Kasumi-1 (cell line): ENCODE results near the gene IFNL2.
"Not testable (repeated sequence)": the region's sequence is repeated elsewhere in the genome, so short reads cannot be mapped to it uniquely, and the experiment has no call there.

Experiments
- DNase-seq, 2 experiments: peaks; one replicate each; lab custom pipeline; 2025; lab: John Stamatoyannopoulos, UW

IFNL2 gene

DNA sequence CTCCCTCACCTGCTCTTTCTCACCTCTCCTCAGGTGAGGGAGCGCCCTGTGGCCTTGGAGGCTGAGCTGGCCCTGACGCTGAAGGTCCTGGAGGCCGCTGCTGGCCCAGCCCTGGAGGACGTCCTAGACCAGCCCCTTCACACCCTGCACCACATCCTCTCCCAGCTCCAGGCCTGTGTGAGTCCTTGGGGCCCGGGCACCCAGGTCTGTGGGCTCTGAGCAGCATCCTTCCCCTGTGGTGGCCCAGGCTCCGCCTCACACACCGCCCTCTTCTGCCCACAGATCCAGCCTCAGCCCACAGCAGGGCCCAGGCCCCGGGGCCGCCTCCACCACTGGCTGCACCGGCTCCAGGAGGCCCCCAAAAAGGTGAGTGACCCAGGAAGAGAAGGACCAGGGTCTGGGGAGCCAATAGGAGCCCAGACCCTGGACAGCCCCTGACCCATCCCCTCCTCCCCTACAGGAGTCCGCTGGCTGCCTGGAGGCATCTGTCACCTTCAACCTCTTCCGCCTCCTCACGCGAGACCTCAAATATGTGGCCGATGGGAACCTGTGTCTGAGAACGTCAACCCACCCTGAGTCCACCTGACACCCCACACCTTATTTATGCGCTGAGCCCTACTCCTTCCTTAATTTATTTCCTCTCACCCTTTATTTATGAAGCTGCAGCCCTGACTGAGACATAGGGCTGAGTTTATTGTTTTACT is 29.9 kb downstream of the IFNL2 start:
- no peak for DNase-seq

DNA sequence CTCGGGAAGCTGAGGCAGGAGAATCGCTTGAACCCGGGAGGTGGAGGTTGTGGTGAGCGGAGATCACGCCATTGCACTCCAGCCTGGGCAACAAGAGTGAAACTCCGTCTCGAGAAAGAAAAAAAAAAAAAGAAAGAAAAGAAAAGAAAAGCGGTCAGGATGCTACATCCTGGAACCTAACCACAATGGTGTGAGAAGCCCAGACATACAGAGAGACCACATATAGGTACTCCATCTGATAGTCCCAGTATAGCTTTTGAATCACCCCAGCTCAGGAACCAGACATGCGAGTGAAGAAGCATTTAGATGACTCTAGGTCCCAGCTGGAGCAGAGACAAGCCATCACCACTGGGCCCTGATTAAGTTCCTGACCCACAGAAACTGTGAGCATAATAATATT is 31.2 kb downstream of the IFNL2 start:
- no peak for DNase-seq

DNA sequence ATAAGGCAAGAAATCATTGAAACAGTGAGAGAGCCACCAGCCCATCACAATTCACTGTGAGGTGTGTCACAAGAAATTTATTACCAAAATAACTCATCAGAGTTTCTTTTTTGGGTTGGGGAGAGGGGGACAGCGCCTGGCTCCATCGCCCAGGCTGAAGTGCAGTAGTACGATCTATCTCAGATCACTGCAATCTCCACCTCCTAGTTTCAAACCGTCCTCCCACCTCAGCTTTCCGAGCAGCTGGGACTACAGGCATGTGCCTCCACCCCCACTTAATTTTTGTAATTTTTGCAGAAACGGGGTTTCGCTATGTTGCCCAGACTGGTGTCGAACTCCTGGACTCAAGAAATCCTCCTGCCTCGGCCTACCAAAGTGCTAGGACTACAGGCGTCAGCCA is 31.6 kb downstream of the IFNL2 start:
- no peak for DNase-seq

DNA sequence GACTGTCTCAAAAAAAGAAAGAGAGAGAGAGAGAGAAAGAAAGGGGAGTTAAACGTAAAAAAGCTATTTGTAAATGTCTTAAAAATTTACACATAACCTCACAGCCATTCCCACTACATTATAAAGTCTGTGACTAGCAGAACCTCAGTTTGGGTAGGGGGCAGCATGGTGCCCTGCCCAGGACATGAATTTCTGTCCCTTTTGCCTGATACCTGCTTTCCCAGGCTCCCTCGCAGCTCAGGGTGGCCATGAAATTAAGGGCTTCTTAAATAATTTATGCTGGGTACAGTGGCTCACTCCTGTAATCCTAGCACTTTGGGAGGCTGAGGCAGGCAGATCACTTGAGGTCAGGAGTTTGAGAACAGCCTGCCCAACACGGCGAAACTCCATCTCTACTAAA is 32.8 kb downstream of the IFNL2 start:
- DNase-seq = no peak

DNA sequence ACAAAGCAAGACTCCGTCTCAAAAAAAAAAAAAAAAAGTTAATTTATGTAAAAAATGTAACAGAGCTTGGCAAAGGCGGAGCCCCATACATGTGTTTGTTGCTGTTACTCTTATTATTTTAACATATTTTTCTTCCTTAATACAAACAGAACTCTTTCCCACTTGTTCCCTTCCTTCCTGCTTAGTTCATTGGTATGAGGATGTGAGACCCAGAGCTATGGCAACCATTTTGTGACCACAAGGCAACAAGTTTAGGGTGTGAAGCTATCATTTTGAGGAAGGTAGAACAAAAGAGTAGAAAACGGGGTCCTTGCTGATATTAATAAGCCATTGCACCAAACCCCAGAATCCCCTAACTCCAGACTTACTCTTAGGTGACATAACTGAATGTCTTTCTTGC is 33.4 kb downstream of the IFNL2 start:
- DNase-seq = no peak

DNA sequence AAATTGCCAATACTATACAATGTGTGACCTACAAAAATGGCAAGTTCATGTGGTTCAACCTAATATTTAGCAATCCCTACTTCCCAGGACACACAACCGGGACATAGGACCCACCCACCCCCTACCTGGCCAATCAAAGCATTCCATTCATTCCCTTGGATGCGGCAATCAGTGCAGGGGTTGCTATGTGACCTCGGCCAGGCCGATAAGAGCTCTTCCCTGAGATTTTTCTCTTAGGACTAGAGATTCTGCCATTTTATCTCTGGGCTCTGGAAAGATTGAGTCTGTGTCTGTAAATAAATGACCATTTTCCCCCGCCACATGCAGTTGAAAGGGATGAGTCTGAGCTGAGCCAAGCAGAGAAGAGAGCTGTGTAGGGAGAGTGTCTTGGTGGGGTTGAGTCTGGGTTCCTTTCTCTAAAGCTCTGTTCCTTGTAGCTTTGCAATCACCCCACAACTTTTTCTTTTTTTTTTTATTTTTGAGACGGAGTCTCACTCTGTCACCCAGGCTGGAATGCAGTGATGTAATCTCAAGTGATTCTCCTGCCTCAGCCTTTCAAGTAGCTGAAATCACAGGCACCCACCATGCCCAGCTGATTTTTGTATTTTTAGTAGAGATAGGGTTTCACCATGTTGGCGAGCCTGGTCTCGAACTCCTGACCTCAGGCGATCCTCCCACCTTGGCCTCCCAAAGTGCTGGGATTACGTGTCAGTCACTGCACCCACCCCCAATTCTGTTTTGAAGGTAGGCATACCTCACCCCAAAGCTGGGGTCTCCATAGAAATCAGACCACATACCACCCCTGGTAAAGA is 35.4 kb downstream of the IFNL2 start:
- no peak for DNase-seq

DNA sequence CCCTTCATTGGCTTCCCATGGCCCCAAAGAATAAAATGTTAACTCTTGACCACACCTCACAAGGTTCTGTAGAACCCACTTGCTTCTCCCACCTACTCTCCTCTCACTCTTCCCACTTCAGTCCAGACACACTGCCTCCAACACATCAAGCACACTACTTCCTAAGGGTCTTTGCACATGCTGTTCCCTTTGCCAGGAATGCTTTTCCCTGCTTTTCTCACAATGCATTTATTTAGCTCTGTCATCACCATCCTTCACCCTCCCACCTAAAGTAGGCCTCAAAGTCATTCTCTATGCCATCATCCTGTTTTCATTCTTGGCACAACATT is 36.0 kb downstream of the IFNL2 start:
- DNase-seq = no peak

DNA sequence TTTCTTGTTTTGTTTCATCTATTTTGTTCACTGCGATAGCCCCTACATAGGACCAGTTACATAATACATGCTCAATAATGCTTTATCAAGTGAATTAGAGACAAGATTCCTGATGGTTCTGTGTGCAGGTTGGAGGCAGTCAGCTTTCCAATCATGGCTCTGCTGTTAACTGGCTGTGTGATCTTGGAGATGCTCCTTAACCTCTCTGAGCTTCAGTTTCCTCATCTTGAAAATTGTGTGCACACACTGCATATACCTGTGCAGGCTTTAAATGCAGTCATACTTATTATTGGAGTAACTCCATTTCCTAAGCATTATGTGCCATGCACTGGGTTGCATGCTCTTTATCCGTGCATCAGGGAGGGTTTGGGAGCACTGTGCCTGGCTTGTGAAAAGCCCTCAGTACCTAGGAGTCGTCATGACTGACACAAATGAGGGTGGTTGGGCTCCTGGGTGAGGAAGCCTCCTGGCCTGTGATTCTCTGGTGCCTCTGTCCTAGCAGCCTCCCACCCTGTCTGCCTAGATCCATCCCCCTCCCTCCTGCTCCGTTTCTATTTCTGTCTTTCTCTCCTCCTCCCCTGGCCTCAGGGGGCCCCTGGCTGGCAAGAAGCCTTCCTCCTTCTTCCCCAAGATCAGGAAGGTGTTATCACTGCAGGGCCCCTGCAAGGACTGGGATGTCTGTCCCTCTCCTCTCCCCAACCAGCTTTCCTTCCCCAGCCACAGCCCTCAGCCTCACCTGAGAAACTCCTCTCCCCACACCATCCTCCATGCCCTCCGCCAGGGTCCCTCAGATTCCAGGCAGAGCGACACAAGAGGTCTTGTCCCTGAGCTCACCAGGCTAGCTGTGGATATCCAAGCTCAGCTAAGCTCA is 36.7 kb downstream of the IFNL2 start:
- DNase-seq = peak in 1 of 2 experiments; percentile 17

DNA sequence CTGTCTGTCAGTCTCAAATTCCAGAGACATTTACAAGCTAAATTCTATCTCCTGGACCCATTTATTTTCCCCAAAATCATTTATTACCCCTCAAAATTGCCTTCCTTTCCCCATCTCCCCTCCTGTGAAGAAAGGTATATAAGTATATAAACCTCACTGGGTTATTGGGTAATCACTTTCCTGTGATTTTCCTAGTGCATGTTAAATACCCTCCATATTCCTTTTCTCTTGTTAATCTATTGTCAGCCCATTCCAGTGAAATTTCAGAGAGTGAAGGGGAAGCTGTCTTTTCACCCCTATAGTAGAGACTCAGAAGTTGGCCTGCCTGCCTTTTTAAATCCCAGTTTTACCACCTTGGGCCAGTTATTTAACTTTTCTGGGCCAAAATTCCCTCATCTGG is 37.9 kb downstream of the IFNL2 start:
- DNase-seq = no peak

DNA sequence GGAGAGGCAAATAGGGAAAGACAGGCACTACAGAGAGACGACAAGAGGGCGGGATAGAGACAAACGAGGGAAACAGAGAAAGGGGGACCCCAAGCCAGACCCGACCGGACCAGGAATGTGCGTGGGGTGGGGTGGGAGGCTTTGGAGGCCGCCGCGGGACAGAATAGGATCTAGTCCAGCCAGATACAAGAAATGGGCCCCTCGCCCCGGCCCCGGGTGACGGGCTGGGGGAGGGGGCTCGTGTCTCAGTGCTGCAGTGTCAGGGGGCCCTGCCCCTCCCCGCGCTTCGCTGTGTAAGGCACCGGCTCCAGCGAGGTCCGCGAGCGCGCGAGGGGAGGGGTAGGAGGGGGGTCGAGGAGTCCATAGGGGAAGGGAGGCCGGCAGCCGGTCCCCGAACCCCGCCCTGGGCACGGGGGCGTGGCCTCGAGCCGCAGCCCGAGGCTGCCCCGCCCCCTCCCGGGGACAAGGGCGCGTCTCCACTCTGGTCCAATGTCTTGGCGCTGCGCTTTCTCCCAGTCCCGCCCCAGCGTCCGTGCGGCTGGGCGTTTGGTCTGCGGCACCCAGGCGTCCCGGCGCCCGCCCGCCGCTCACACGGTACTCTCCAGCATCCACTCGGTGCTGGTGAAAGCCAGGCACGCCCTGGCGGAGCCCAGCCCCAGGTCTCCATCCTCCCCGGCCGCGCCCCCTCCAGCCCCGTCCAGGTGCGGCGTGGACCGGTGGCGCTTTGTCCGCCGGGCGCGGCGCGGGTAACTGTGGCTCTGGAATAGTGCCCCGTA is 39.0 kb downstream of the IFNL2 start:
- DNase-seq = no peak

DNA sequence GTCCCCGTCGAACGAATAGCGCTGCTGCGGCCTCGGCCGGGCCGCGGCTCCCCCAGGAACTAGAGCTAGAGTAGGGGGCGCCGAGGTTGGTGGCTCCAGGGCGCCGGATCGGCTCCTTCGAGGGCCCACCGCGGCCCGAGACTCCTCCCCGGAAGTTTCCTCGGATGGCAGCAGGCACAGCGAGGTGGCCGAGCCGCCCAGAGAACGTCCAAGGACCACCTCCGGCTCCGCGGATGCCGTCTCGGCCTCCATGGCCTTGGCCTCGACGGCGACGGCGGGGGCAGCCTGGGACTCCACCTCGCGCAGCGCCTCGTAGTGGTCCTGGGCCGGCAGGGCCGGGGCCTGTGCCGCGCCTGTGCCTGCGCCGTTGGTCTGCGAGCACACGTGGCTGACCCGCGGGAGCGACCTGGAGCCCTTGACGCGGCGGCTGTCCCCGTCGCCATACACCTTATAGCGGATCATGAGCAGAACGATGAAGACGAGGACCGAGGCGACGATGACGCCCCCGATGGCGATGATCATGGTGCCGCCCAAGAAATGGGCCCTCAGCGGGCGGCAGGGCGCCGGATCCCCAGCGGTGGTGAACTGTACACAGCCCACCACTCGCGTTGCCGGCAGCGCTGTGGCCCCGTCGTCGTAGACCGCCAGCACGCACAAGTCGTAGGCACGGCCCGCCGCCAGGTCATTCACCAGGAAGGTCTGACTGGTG is 39.8 kb downstream of the IFNL2 start:
- DNase-seq = no peak

DNA sequence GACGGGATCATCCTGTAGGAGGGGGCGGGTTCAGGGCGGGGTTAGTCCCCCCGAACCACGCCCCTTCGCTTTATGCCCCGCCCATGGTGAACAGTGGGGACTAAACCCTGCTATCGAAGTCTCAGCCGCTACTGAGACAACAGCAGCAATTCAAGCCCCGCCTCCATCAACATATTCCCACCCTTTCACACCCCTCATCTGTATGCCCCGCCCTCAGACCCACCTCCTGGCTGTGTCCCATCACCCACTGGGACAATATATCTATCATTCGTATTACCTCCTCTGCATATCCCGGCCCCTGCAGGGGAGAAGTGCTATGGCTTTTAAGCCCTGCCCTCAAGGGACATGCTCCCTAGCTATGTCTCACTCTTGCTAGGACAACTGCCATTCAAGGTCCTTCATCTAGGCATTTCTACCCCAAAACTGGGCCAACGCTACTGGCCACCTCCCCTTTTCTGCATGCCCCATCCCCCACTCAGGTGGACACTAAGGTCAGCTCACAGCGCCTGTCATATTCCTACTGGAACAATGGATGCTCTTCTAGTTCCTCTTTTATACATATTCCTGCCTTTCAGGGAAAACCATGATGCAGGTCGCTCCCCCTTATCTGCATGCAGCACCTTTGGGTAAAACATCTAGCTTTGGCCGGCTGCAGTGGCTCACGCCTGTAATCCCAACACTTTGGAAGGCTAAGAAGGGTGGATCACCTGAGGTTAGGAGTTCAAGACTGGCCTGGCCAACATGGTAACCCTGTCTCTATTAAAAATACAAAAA is 40.5 kb downstream of the IFNL2 start:
- no peak for DNase-seq

DNA sequence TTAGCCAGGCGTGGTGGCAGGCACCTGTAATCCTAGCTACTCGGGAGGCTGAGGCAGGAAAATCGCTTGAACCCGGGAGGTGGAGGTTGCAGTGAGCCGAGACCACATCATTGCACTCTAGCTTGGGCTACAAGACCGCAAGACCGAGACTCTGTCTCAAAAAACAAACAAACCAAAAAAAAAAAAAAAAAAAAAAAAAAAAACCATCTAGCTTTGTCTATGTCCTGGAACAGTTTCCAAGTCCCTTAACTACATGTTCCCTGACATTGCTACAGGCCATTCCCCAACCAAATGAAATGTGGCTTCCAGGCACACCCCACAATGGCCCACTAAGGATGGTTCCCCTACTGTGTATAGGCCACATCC is 41.1 kb downstream of the IFNL2 start:
- not testable (repeated sequence) for DNase-seq

DNA sequence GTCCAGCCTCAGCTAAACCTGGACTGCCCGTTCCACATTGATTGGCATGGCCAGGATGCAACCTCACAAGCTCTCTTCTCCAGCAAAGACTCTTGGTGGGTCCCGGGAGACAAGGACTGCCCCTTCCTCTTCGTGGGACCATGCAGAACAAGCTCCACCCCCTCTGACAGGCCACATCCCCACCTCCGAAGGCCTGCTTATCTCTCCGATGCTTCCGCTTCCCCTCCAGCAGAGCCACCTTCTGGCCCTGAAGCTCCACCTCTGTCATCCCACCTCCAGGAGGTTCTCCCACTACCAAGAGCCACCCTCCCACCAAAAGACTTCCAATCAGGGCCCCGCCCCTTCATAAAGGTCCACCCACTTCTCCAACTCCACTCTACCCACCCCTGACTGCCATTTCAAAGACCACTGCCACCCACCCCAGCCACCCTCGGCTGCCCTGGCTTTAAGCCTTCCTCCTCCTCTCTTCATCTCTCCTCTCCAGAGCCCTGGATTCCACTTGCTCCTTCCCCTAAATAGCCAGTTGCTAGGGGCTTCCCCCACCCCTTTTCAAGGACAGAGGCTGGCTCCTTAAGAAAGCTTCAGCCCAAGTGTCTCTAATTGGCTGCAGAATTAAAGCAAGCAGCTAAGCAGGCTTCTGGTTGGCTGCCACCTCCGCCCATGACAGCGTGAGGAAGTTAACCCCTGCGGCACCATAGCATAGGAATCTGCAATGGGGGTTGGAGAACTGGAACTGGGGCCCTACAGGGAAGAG is 42.5 kb downstream of the IFNL2 start:
- no peak for DNase-seq

DNA sequence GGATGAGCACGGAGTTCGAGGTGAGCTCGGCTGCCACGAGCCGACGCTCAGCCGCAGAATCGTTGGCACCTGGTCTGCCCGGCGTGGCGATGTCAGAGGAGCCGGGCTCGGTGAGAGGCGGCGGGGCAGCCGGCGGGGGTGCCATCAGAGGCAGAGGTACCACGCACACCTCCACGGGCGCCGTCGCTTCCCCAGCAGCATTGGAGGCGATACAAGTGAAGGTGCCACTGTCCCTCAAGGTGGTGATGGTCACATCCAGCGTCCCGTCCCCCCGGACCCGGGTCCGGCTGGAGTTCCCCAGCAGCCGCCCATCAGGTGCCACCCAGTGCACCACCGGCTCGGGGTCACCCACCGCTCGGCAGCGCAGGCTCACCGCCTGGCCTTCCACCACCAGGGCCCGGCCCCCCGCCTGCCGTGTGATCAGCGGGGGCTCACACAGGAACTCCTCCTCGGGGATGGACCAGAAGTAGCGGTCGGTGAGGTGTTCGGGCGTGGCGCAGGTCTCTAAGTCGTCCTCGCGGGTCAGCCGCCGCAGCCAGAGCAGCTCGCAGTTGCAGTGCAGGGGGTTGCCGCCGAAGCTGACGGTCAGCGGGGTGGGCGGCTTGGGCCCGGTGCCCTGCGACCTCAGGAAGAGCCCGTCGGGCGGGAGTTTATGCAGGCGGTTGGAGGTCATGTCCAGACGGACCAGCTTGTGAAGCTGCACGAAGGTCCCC is 46.0 kb downstream of the IFNL2 start:
- no peak for DNase-seq

DNA sequence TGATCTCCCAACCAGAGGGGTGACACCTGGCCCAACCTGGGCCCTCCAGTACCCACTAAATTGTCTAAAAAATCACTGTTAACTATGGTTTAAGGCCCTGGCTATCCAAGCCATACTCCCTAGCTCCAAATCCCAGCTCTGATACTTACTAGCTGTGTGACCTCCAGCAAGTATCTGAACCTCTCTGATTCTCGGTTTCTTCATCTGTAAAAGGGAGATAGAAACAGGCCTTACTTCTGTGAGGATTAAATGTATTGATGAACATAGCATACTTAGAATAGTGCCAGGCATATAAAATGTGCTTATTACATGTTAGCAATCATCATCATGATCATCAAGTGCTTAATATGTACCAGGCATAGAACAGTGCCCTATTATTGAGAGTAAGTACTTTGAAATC is 47.7 kb downstream of the IFNL2 start:
- no peak for DNase-seq

DNA sequence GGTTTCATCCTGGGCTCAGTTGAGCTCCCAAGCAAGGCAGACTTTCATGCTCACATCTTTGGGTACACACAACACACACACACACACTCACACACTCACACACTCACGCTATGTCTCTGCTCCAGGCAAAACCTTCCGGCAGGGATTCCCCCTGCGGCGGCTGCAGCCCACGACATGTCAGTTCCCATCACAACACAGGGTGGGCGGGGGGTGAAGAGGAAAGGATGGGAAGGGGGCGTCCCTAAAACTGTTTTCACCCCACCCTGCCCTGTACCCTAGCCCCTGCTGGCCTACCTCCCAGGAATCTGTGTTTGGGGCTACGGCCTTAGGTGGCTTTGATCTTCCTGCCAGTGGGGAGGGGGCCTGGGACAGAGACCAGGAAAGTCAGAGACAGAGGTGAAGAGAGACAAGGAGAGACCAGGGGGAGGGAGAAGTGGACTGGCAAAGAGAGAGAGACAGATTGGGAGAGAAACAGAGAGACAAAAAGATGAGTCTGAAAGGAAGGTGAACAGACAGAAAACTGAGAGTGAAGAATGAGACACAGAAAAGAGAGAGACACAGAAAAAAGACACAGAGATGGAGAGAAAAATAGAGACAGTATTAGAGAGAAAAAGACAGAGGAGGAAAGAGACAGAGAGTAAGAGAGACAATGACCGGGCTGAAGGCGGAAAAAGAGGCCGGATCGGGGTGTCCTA is 48.6 kb downstream of the IFNL2 start:
- DNase-seq = no peak

DNA sequence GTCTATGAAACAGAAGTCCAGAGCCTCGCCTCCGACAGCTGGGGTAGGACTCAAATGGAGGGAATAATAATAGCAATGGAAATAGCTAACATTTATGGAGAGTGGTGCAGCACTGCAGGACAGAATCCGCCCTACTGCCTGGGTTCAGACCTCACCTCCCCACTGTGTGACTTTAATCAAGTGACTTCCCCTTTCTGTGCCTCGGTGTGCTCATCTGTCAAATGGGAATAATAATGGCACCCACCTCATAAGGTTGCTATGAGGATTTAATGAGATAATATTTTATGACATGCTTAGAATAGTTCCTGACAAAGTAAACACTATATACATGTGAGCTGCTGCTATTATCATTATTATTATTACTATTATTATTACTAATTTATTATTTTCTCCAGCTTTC is 49.3 kb downstream of the IFNL2 start:
- DNase-seq = no peak

DNA sequence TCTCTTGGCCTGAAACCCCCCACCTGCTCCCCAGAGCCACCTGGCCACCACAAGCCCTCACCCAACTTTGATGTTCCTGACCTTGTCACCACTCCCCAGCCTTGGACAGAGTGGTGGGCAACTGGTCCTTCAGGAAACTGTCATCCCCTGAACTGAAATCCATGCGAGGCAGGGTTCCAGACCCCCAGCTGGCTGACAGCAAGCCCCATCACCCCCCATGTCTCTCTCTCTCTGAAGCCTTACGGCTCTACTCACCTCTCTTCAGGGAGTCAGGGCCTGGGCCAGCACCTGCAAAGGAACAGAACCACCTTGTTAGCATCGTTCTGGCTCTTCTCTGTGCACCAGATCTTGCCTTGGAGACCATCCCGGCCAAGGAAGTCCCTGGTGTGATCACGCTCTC is 49.9 kb downstream of the IFNL2 start:
- no peak for DNase-seq
